H1 (cell line): ENCODE data around the gene CEND1. TPM values are rescaled to one million over a fixed set of nuclear protein-coding genes. Genes with fewer than 3 reads are reported as not detected.

Source experiments
- RAD21 ChIP-seq, 2 experiments: IDR thresholded peaks in 1 of 2; conservative IDR thresholded peaks in 1 of 2; 2 replicates each; pipeline ENCODE4 v1.6.1; 2011; ENCODE audit warnings: low read depth in 2 of 2, low read length in 2 of 2, improper control_type of control experiment in 1 of 2, inconsistent platforms in 1 of 2, mild to moderate bottlenecking in 1 of 2, moderate library complexity in 1 of 2
- polyA plus RNA-seq, 7 experiments: library from polyadenylated mRNA; depleted of rRNA in 3 of 7; stranded (reverse) in 5 of 7; unstranded in 2 of 7; fragments of >200 nt in 5 of 7; fragments of 200-250 nt in 2 of 7; gene quantifications; 1 replicate in 5 of 7; 2 replicates in 1 of 7; 4 replicates in 1 of 7; pipeline versions ENCODE4 v1.2.1 to v1.2.3, GENCODE V29; 2011 to 2013; ENCODE audit warnings: missing spikeins in 2 of 7, mixed read lengths in 2 of 7
- total RNA-seq: library from RNA; stranded (reverse); fragmentation: NEBNext Ultra II Directional; extraction: Animal tissue kit (Norgen Biotek cat#: 25700); gene quantifications from 2 replicates; pipeline ENCODE4 v1.2.1, GENCODE V29; 2021

Gene CEND1
- total and polyA plus RNA-seq, 2 of the 8 experiments (the other 6 are each of a cell fraction or from before 2014, with no cell fraction given): 0.82 to 5.0 TPM

GRCh38 chr11:809287-810039 is 19.6 kb upstream of the CEND1 start, which contains the start of gene RPLP2 (continued):
- TF ChIP-seq RAD21 (IDR thresholded peaks at IDR 0.05 in 1 of 2, conservative IDR thresholded peaks at IDR 0.05 in 1 of 2; ENCODE audit: low read depth in 2 of 2, low read length in 2 of 2): no peak
